SJSA1 (cell line): ENCODE data around the gene CLPX. TPM values are rescaled to one million over a fixed set of nuclear protein-coding genes. Genes with fewer than 3 reads are reported as not detected.

Source experiments
- DNase-seq, 2 experiments: peaks; one replicate each; pipeline ENCODE4 v3.0.0-alpha.2; 2015 to 2020; ENCODE audit warnings: low spot score in 2 of 2, low read depth in 1 of 2
- H3K27ac ChIP-seq: fragments of 250-450 bp; sonication (Bioruptor Pico); 2 replicates; pipeline ENCODE4 v1.5.1; 2020; ENCODE audit warnings: mild to moderate bottlenecking, moderate library complexity
- H3K27me3 ChIP-seq: fragments of 250-450 bp; sonication (Bioruptor Pico); replicated peaks from 2 replicates; pipeline ENCODE4 v1.5.1; 2020; ENCODE audit warnings: mild to moderate bottlenecking, moderate library complexity
- H3K36me3 ChIP-seq: fragments of 250-450 bp; sonication (Bioruptor Pico); 2 replicates; pipeline ENCODE4 v1.5.1; 2020; ENCODE audit warnings: mild to moderate bottlenecking
- H3K4me1 ChIP-seq: fragments of 250-450 bp; sonication (Bioruptor Pico); replicated peaks from 2 replicates; pipeline ENCODE4 v1.6.1; 2021; ENCODE audit warnings: mild to moderate bottlenecking
- H3K4me3 ChIP-seq: fragments of 250-450 bp; sonication (Bioruptor Pico); 2 replicates; pipeline ENCODE4 v1.5.1; 2020; ENCODE audit warnings: mild to moderate bottlenecking
- H3K9me3 ChIP-seq: fragments of 250-450 bp; sonication (Bioruptor Pico); replicated peaks from 2 replicates; pipeline ENCODE4 v1.5.1; 2020; ENCODE audit warnings: mild to moderate bottlenecking
- total RNA-seq: library from RNA; depleted of rRNA; stranded (reverse); fragments of >200 nt; shearing (Covaris generic); gene quantifications from 2 replicates; pipeline ENCODE4 v1.2.3, GENCODE V29; 2014; rRNA removed

CLPX gene
- total RNA-seq, 1 experiment from 2014 or later, result 33.2 TPM

DNA sequence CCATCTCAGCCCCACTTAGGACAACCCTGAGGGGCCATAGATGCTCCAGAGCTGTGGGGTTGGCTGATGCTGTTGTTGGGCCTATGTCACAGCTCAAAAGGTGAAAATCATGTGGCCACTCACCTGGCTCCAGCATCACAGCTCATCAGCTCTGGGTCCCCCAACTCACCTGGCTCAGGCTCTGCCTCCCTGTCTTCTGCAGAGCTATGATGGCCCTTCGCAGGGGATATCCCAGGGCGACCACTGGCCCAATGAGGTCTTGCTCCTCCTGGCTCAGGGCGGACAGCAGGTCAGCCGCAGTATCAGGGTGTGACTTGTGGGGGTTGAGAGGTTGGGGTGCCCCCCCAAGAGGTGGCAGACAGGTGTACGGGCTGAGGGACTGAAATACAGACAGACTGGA, 85.8 kb downstream of the CLPX start:
- H3K9me3 ChIP-seq, result no peaks in the 10 kb centered on the region
- H3K27ac ChIP-seq, result no peak overlapping the region
- H3K4me1 ChIP-seq, result peaks cover 51% of the 10 kb centered on the region
- H3K4me3 ChIP-seq, result no peak overlapping the region
- no peak for DNase-seq
- H3K36me3 ChIP-seq, result peaks cover 50% of the 10 kb centered on the region
- H3K27me3 ChIP-seq, result no peaks in the 10 kb centered on the region

Other genes with a start within 250 kb of the CLPX start
- 41.8 and 49.0 TPM in 2 replicates for gene SPG21, start 195.4 kb downstream of the CLPX start, total RNA-seq
- 22.1 and 30.4 TPM in 2 replicates for gene MTFMT, start 155.7 kb downstream of the CLPX start, total RNA-seq
- 1.1 TPM in 1 of 2 replicates, not detected in the other for gene SLC51B, start 140.0 kb downstream of the CLPX start, total RNA-seq
- gene RASL12, start 117.4 kb downstream of the CLPX start, total RNA-seq, result 175 and 181 TPM in 2 replicates
- not detected in 2 replicates for gene KBTBD13, start 108.6 kb downstream of the CLPX start, total RNA-seq
- gene UBAP1L, start 70.1 kb downstream of the CLPX start, total RNA-seq, result 0.38 and 0.87 TPM in 2 replicates
- 25.8 and 29.4 TPM in 2 replicates for gene PDCD7, start 51.5 kb downstream of the CLPX start, total RNA-seq
- gene CILP, start 26.1 kb upstream of the CLPX start, total RNA-seq, result not detected in 2 replicates
- 3.0 and 7.4 TPM in 2 replicates for gene PARP16, start 101.5 kb upstream of the CLPX start, total RNA-seq
- gene RNU5A-1, start 110.7 kb upstream of the CLPX start, total RNA-seq, result not detected in 2 replicates
- not detected in 2 replicates for gene RNU5B-1, start 119.3 kb upstream of the CLPX start, total RNA-seq
- not detected in 2 replicates for gene IGDCC3, start 192.7 kb upstream of the CLPX start, total RNA-seq
- gene IGDCC4, start 237.6 kb upstream of the CLPX start, total RNA-seq, result 0.47 and 0.91 TPM in 2 replicates